HepG2 (cell line): ENCODE measurements around the gene TMEM185B. TPM values are rescaled to one million over a fixed set of nuclear protein-coding genes. Genes with fewer than 3 reads are reported as not detected.

ENCODE experiments used
- ATAC-seq: fragments of 200-7000 bp; cut with Tn5 transposase; 3 replicates; pipeline ENCODE4 v1.9.1; 2020; ENCODE audit warnings: mild to moderate bottlenecking, moderate library complexity
- BruUV-seq: library from RNA; stranded (reverse); fragments of 400-500 nt; replicated peaks from 2 replicates; lab custom pipeline; 2021; lab: Mats Ljungman, UMichigan
- CTCF ChIA-PET: fragments of 300-600 bp; formaldehyde crosslinking; extraction: SDS; loops from one replicate; lab custom pipeline; 2021; ENCODE audit warnings: low total read pairs, inconsistent platforms, low intra/inter-chr PET ratio; lab: Yijun Ruan, JAX
- POLR2A ChIA-PET: fragments of 350-600 bp; sonication (Branson Sonifier 250); formaldehyde crosslinking; loops from one replicate; lab custom pipeline; 2020; ENCODE audit warnings: antibody characterized with exemption, inconsistent platforms; lab: Yijun Ruan, JAX
- DNase-seq: peaks from one replicate; pipeline ENCODE4 v3.0.0-alpha.2; 2015; ENCODE audit warnings: low spot score
- FAIRE-seq: peaks from 3 replicates; lab custom pipeline; 2011; peaks lifted over from hg19 to GRCh38; lab: Jason Lieb, UNC
- H2AFZ ChIP-seq: one replicate; pipeline ENCODE4 v1.6.1; 2011; ENCODE audit warnings: low read length, inconsistent platforms
- H3K27ac ChIP-seq: fragments of 300-600 bp; 3 replicates; pipeline ENCODE4 v1.8.0; 2011; ENCODE audit warnings: mixed run types, mild to moderate bottlenecking, mixed read lengths, low read length, inconsistent platforms; ENCODE audit not compliant: insufficient read depth; ENCODE audit errors: extremely low read length
- H3K27me3 ChIP-seq, 2 experiments: fragments of 200-600 bp in 1 of 2; 2 replicates in 1 of 2; 3 replicates in 1 of 2; pipeline versions ENCODE4 v1.6.0 to v1.8.0; 2011; ENCODE audit warnings: low read length in 2 of 2, mild to moderate bottlenecking in 2 of 2, moderate library complexity in 2 of 2, inconsistent platforms in 1 of 2; ENCODE audit not compliant: insufficient read depth in 2 of 2, control insufficient read depth in 1 of 2
- H3K36me3 ChIP-seq, 2 experiments: fragments of 200-600 bp in 1 of 2; replicated peaks in 1 of 2; 2 replicates in 1 of 2; 3 replicates in 1 of 2; pipeline versions ENCODE4 v1.5.1 to v1.8.0; 2011; ENCODE audit warnings: low read length in 2 of 2, inconsistent platforms in 1 of 2; ENCODE audit not compliant: insufficient read depth in 2 of 2, control insufficient read depth in 1 of 2
- H3K4me1 ChIP-seq: 2 replicates; pipeline ENCODE4 v1.5.1; 2012; ENCODE audit warnings: low read length, inconsistent platforms; ENCODE audit not compliant: insufficient read depth
- H3K4me2 ChIP-seq: 2 replicates; pipeline ENCODE4 v1.6.0; 2011; ENCODE audit warnings: low read depth, low read length, inconsistent platforms
- H3K4me3 ChIP-seq, 3 experiments: fragments of 200-600 bp in 1 of 3; sonication (generic), shearing (Covaris generic) in 1 of 3; replicated peaks in 1 of 3; 2 replicates each; pipeline ENCODE4 v1.5.1; 2011 to 2016; ENCODE audit warnings: low read length in 3 of 3, inconsistent platforms in 2 of 3, low read depth in 2 of 3, mild to moderate bottlenecking in 2 of 3, control low read depth in 1 of 3, mixed read lengths in 1 of 3; ENCODE audit not compliant: insufficient read depth in 1 of 3
- H3K79me2 ChIP-seq: one replicate; pipeline ENCODE4 v1.6.1; 2011; ENCODE audit warnings: low read length, inconsistent platforms; ENCODE audit not compliant: insufficient read depth
- H3K9ac ChIP-seq: 2 replicates; pipeline ENCODE4 v1.6.0; 2011; ENCODE audit warnings: mild to moderate bottlenecking, low read depth, low read length, inconsistent platforms; ENCODE audit not compliant: insufficient read depth
- H3K9me3 ChIP-seq: 2 replicates; pipeline ENCODE4 v1.5.1; 2012; ENCODE audit warnings: mild to moderate bottlenecking, low read length
- H4K20me1 ChIP-seq: 2 replicates; pipeline ENCODE4 v1.6.0; 2011; ENCODE audit warnings: inconsistent platforms, mild to moderate bottlenecking, low read length, moderate library complexity; ENCODE audit not compliant: insufficient read depth
- PREB ChIP-seq: sonication (generic); formaldehyde crosslinking; IDR thresholded peaks from 2 replicates; pipeline ENCODE4 v1.4.0; 2020; ENCODE audit warnings: missing genetic modification reagents
- SALL1 ChIP-seq: sonication (generic); formaldehyde crosslinking; IDR thresholded peaks from 2 replicates; pipeline ENCODE4 v1.8.0; 2022; ENCODE audit warnings: mild to moderate bottlenecking, missing genetic modification reagents
- ZC3H13 ChIP-seq: sonication (generic); formaldehyde crosslinking; IDR thresholded peaks from 2 replicates; pipeline ENCODE4 v1.8.1; 2023; ENCODE audit warnings: mild to moderate bottlenecking, missing genetic modification reagents, moderate library complexity
- ZNF10 ChIP-seq: sonication (generic); formaldehyde crosslinking; IDR thresholded peaks from 2 replicates; pipeline ENCODE4 v1.4.0; 2020; ENCODE audit warnings: mild to moderate bottlenecking, low read depth, missing genetic modification reagents, borderline replicate concordance
- ZNF776 ChIP-seq: sonication (generic); formaldehyde crosslinking; IDR thresholded peaks from 2 replicates; pipeline ENCODE4 v1.4.0; 2020; ENCODE audit warnings: mild to moderate bottlenecking, missing genetic modification reagents
- WGBS: methylation state at CpG from one replicate; pipeline ENCODE4 v1.1.6; 2017; ENCODE audit warnings: low lambda C conversion rate; 5-methylcytosine and 5-hydroxymethylcytosine counted together
- in situ Hi-C: cut with HindIII; loops from 2 replicates; pipeline ENCODE4 v1.10.0; 2017; ENCODE audit warnings: low pct_unique_long_range_greater_than_20kb; ENCODE audit not compliant: extremely low pct_ligation_motif_present
- intact Hi-C: fragments of 100-400 bp; cut with micrococcal nuclease; formaldehyde crosslinking; loops from one replicate; pipeline ENCODE4 v1.10.0; 2022; ENCODE audit not compliant: unreplicated experiment
- polyA plus RNA-seq, 8 experiments: library from polyadenylated mRNA; depleted of rRNA in 3 of 8; stranded (reverse) in 7 of 8; unstranded in 1 of 8; fragments of >200 nt; fragmentation: Illumina TruSeq in 4 of 8; extraction: Trizol in 4 of 8; gene quantifications; 2 replicates each; pipeline versions ENCODE4 v1.2.1 to v1.2.3, GENCODE V29; 2011 to 2016; ENCODE audit warnings: low read depth in 4 of 8, missing spikeins in 1 of 8, mixed read lengths in 1 of 8; ENCODE audit not compliant: insufficient read depth in 1 of 8
- total RNA-seq, 5 experiments: library from RNA; depleted of rRNA; stranded (reverse); fragments of >200 nt; fragmentation: Illumina TruSeq; extraction: Trizol; gene quantifications; 2 replicates each; pipeline ENCODE4 v1.2.3, GENCODE V29; 2016; ENCODE audit warnings: low read depth in 1 of 5
- TF ChIP-seq, protein P1 (sequence below): sonication (generic); formaldehyde crosslinking; conservative IDR thresholded peaks from 2 replicates; pipeline ENCODE4 v1.4.0; 2020; ENCODE audit warnings: mild to moderate bottlenecking, missing genetic modification reagents, moderate library complexity

The TMEM185B gene
- total and polyA plus RNA-seq, 2 of the 13 experiments (the other 11 are each of a cell fraction or from before 2014, with no cell fraction given) = 5.6 to 7.0 TPM

DNA sequence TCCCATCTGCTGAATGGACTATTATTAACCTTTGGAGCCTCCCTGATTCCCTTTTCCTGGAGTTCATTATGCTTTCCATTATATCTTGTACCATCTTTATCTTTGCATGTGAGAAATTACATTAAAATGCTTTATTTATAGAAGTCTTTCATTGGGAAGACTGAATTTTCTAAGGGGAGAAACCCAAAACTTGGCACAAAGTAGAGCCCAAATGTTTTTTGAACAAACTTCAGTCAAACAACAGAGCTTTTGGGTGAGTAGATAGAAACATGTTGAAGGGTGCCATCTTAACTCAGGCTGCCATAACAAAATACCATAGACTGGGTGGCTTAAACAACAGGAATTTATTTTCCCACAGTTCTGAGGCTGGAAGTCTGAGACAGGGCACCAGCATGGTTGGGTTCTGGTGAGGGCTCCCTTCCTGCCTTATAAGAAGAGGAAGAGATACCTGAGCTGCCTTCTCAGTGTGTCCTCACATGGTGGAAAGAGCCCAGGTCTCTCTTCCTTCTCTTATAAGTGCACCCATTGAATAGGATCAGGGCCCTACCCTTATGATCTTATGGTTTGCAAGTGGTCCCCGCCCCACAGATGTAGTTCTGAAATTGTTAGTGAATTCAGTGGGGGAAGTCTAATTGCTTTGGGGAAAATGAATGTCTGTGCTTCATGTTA is 48.6 kb upstream of the TMEM185B start (continued):
- TF ChIP-seq ZNF10 (CRISPR knock-in tag) (no peak), ZNF776 (CRISPR knock-in tag) (no peak), ZC3H13 (CRISPR knock-in tag) (no peak), PREB (CRISPR knock-in tag) (no peak)

- no peaks in the 10 kb centered on the region for H3K27me3 ChIP-seq
- CTCF ChIA-PET = no interaction called here
- H3K79me2 ChIP-seq = peaks cover 26% of the 10 kb centered on the region
- FAIRE-seq (no peak), ATAC-seq (no peak), DNase-seq (no peak)
- in situ Hi-C loops = no loop called here
- intact Hi-C loops = no loop called here
- H3K4me2 ChIP-seq = no peak overlapping the region
- 98% methylated on average over 1 of the region's 1 CpG for WGBS
- no peak overlapping the region for H3K9ac ChIP-seq
- no peaks in the 10 kb centered on the region for H4K20me1 ChIP-seq
- H3K4me3 ChIP-seq = no peak overlapping the region
- peaks cover 10% of the 10 kb centered on the region for H3K9me3 ChIP-seq
- POLR2A ChIA-PET = interaction anchor here (2.0 kb wide), 1 partner anchor 17 kb away, joined by 7 read pairs; the partner anchor contains the start of gene RALB
- H2AFZ ChIP-seq = no peak overlapping the region
- BruUV-seq = no TSS peak
- H3K27ac ChIP-seq = no peak overlapping the region
- H3K36me3 ChIP-seq = no peaks in the 10 kb centered on the region
- TF ChIP-seq, protein P1, sequence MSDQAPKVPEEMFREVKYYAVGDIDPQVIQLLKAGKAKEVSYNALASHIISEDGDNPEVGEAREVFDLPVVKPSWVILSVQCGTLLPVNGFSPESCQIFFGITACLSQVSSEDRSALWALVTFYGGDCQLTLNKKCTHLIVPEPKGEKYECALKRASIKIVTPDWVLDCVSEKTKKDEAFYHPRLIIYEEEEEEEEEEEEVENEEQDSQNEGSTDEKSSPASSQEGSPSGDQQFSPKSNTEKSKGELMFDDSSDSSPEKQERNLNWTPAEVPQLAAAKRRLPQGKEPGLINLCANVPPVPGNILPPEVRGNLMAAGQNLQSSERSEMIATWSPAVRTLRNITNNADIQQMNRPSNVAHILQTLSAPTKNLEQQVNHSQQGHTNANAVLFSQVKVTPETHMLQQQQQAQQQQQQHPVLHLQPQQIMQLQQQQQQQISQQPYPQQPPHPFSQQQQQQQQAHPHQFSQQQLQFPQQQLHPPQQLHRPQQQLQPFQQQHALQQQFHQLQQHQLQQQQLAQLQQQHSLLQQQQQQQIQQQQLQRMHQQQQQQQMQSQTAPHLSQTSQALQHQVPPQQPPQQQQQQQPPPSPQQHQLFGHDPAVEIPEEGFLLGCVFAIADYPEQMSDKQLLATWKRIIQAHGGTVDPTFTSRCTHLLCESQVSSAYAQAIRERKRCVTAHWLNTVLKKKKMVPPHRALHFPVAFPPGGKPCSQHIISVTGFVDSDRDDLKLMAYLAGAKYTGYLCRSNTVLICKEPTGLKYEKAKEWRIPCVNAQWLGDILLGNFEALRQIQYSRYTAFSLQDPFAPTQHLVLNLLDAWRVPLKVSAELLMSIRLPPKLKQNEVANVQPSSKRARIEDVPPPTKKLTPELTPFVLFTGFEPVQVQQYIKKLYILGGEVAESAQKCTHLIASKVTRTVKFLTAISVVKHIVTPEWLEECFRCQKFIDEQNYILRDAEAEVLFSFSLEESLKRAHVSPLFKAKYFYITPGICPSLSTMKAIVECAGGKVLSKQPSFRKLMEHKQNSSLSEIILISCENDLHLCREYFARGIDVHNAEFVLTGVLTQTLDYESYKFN (CRISPR knock-in tag) = 0 out of 2 replicates have a peak, but pooled peaks have one; percentile 7
- no peak for TF ChIP-seq SALL1
- TF ChIP-seq, all 625 proteins: peak for 1
- peaks cover 53% of the 10 kb centered on the region for H3K4me1 ChIP-seq
Observed at GRCh38 chr2:120269816-120270215, 46.6 kb upstream of the TMEM185B start.
